DOHH2 (cell line): ENCODE measurements around the gene NME4.
A peak's percentile ranks its signal among the peaks of the same experiment; 100 is the strongest.

Experiments
- H3F3A ChIP-seq: fragments of 200-600 bp; sonication (generic), shearing (Covaris generic); 2 replicates; pipeline ENCODE4 v1.6.0; 2016; ENCODE audit warnings: antibody characterized with exemption, mild to moderate bottlenecking; ENCODE audit not compliant: control insufficient read depth, insufficient read depth
- H3K27ac ChIP-seq: fragments of 200-600 bp; sonication (generic); 2 replicates; pipeline ENCODE4 v1.5.1; 2014; ENCODE audit warnings: low read depth, mild to moderate bottlenecking, low read length, moderate library complexity
- H3K27me3 ChIP-seq: fragments of 200-600 bp; sonication (generic); 2 replicates; pipeline ENCODE4 v1.6.1; 2014; ENCODE audit warnings: mild to moderate bottlenecking, low read length, mixed read lengths; ENCODE audit not compliant: control insufficient read depth
- H3K36me3 ChIP-seq: fragments of 200-600 bp; sonication (generic); 2 replicates; pipeline ENCODE4 v1.6.1; 2014; ENCODE audit warnings: mild to moderate bottlenecking, low read length, moderate library complexity, mixed read lengths; ENCODE audit not compliant: control insufficient read depth
- H3K4me1 ChIP-seq: fragments of 200-600 bp; sonication (generic); 2 replicates; pipeline ENCODE4 v1.6.1; 2014; ENCODE audit warnings: mild to moderate bottlenecking, low read length, mixed read lengths; ENCODE audit not compliant: control insufficient read depth
- H3K4me2 ChIP-seq: fragments of 200-600 bp; sonication (generic); 2 replicates; pipeline ENCODE4 v1.6.0; 2014; ENCODE audit warnings: mild to moderate bottlenecking, low read length, moderate library complexity
- H3K4me3 ChIP-seq: fragments of 200-600 bp; sonication (generic); 2 replicates; pipeline ENCODE4 v1.5.1; 2014; ENCODE audit warnings: mild to moderate bottlenecking, low read length, mixed read lengths
- H3K79me2 ChIP-seq: fragments of 200-600 bp; sonication (generic); 2 replicates; pipeline ENCODE4 v1.6.1; 2014; ENCODE audit warnings: mild to moderate bottlenecking, low read length, mixed read lengths; ENCODE audit not compliant: control insufficient read depth
- H3K9me2 ChIP-seq: fragments of 200-600 bp; sonication (generic); replicated peaks from 2 replicates; pipeline ENCODE4 v1.6.1; 2014; ENCODE audit warnings: mild to moderate bottlenecking, low read length, mixed read lengths; ENCODE audit not compliant: control insufficient read depth
- H3K9me3 ChIP-seq: fragments of 200-600 bp; sonication (generic); 2 replicates; pipeline ENCODE4 v1.6.1; 2014; ENCODE audit warnings: antibody characterized with exemption, low read length, mixed read lengths; ENCODE audit not compliant: control insufficient read depth, insufficient read depth
- H4K20me1 ChIP-seq: fragments of 200-600 bp; sonication (generic); 2 replicates; pipeline ENCODE4 v1.6.0; 2014; ENCODE audit warnings: low read depth, mild to moderate bottlenecking, antibody characterized with exemption, low read length, moderate library complexity; ENCODE audit not compliant: control insufficient read depth, insufficient read depth
- EZH2phosphoT487 ChIP-seq: fragments of 200-600 bp; sonication (generic); IDR thresholded peaks from 2 replicates; pipeline ENCODE4 v1.6.1; 2017; ENCODE audit warnings: borderline replicate concordance, mild to moderate bottlenecking, antibody characterized with exemption, low read length, moderate library complexity, mixed read lengths
- TF ChIP-seq, protein P1 (sequence below): fragments of 200-600 bp; sonication (generic); IDR thresholded peaks from one replicate; pipeline ENCODE4 v1.5.1; 2014; ENCODE audit warnings: antibody characterized with exemption, mild to moderate bottlenecking, low read depth, low read length; ENCODE audit not compliant: poor library complexity, severe bottlenecking

NME4 gene

GRCh38 chr16:389352-389751 is 7.6 kb upstream of the NME4 start:
- peaks cover 9% of the 10 kb centered on the region for H3K4me1 ChIP-seq
- peaks cover 6% of the 10 kb centered on the region; the same call in 1 of the 2 replicates for H3K9me3 ChIP-seq
- no peak overlapping the region for H3K27ac ChIP-seq
- no peak overlapping the region for H3K4me2 ChIP-seq
- H3K9me2 ChIP-seq = no peaks in the 10 kb centered on the region
- no peaks in the 10 kb centered on the region for H3K27me3 ChIP-seq
- H3F3A ChIP-seq = peaks cover 13% of the 10 kb centered on the region
- TF ChIP-seq, protein P1, sequence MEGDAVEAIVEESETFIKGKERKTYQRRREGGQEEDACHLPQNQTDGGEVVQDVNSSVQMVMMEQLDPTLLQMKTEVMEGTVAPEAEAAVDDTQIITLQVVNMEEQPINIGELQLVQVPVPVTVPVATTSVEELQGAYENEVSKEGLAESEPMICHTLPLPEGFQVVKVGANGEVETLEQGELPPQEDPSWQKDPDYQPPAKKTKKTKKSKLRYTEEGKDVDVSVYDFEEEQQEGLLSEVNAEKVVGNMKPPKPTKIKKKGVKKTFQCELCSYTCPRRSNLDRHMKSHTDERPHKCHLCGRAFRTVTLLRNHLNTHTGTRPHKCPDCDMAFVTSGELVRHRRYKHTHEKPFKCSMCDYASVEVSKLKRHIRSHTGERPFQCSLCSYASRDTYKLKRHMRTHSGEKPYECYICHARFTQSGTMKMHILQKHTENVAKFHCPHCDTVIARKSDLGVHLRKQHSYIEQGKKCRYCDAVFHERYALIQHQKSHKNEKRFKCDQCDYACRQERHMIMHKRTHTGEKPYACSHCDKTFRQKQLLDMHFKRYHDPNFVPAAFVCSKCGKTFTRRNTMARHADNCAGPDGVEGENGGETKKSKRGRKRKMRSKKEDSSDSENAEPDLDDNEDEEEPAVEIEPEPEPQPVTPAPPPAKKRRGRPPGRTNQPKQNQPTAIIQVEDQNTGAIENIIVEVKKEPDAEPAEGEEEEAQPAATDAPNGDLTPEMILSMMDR = no peak
- no peak for TF ChIP-seq EZH2phosphoT487
- peaks cover 5% of the 10 kb centered on the region for H3K79me2 ChIP-seq
- H3K36me3 ChIP-seq = peaks cover 12% of the 10 kb centered on the region
- no peak overlapping the region for H3K4me3 ChIP-seq
- no peaks in the 10 kb centered on the region for H4K20me1 ChIP-seq

GRCh38 chr16:391885-392335 is 5.1 kb upstream of the NME4 start:
- H3K9me2 ChIP-seq = no peaks in the 10 kb centered on the region

GRCh38 chr16:392450-393030 is 4.5 kb upstream of the NME4 start:
- Histone ChIP-seq H3K79me2 (peaks cover 21% of the 10 kb centered on the region), H3F3A (peaks cover 13% of the 10 kb centered on the region), H3K9me2 (no peaks in the 10 kb centered on the region), H3K4me3 (no peak overlapping the region), H3K36me3 (peaks cover 7% of the 10 kb centered on the region), H4K20me1 (no peaks in the 10 kb centered on the region), H3K4me1 (peaks cover 19% of the 10 kb centered on the region), H3K4me2 (no peak overlapping the region), H3K27ac (no peak overlapping the region), H3K9me3 (peaks cover 6% of the 10 kb centered on the region; the same call in 1 of the 2 replicates), H3K27me3 (no peaks in the 10 kb centered on the region)
- no peak for TF ChIP-seq EZH2phosphoT487
- TF ChIP-seq, protein P1 = no peak

More at GRCh38 chr16:391885-392335, 5.1 kb upstream of the NME4 start:
- H3F3A ChIP-seq = peaks cover 13% of the 10 kb centered on the region
- H3K4me2 ChIP-seq = no peak overlapping the region
- peaks cover 6% of the 10 kb centered on the region; the same call in 1 of the 2 replicates for H3K9me3 ChIP-seq
- H3K79me2 ChIP-seq = peaks cover 21% of the 10 kb centered on the region
- peaks cover 19% of the 10 kb centered on the region for H3K4me1 ChIP-seq
- no peaks in the 10 kb centered on the region for H4K20me1 ChIP-seq
- no peak overlapping the region for H3K4me3 ChIP-seq
- no peaks in the 10 kb centered on the region for H3K27me3 ChIP-seq
- no peak overlapping the region for H3K27ac ChIP-seq
- TF ChIP-seq EZH2phosphoT487 = no peak
- TF ChIP-seq, protein P1 = peak; percentile 90
- H3K36me3 ChIP-seq = peaks cover 7% of the 10 kb centered on the region
